Type B pancreatic cell (in vitro differentiated cells): ENCODE data around the gene POLR1G. TPM values are rescaled to one million over a fixed set of nuclear protein-coding genes. Genes with fewer than 3 reads are reported as not detected.
A peak's percentile ranks its signal among the peaks of the same experiment; 100 is the strongest.

Experiments
- DNase-seq: peaks from one replicate; pipeline ENCODE4 v3.0.0; 2021; ENCODE audit warnings: mixed read lengths; ENCODE audit not compliant: unreplicated experiment; ENCODE audit errors: extremely low spot score
- H3K27ac Mint-ChIP-seq: 2 replicates; pipeline ENCODE4 v1.8.0; 2021; ENCODE audit warnings: mild to moderate bottlenecking, mixed read lengths
- H3K27me3 Mint-ChIP-seq: 2 replicates; pipeline ENCODE4 v1.8.0; 2021; ENCODE audit warnings: mixed read lengths
- H3K36me3 Mint-ChIP-seq: 2 replicates; pipeline ENCODE4 v1.8.0; 2021; ENCODE audit warnings: mixed read lengths
- H3K4me1 Mint-ChIP-seq: one replicate; pipeline ENCODE4 v1.8.0; 2021; ENCODE audit warnings: mixed read lengths; ENCODE audit not compliant: unreplicated experiment
- H3K4me3 Mint-ChIP-seq: 2 replicates; pipeline ENCODE4 v1.8.0; 2021; ENCODE audit warnings: mild to moderate bottlenecking, mixed read lengths
- H3K9me3 Mint-ChIP-seq: 2 replicates; pipeline ENCODE4 v1.8.0; 2021; ENCODE audit warnings: mixed read lengths
- total RNA-seq: library from RNA; stranded (reverse); gene quantifications from 2 replicates; pipeline ENCODE4 v1.2.1, GENCODE V29; 2021; ENCODE audit warnings: low replicate concordance
- TF ChIP-seq, protein P1 (sequence below): fragments of 200-600 bp; sonication (generic); conservative IDR thresholded peaks from 2 replicates; pipeline ENCODE4 v1.5.0; 2021; ENCODE audit warnings: antibody characterized with exemption, mild to moderate bottlenecking

Gene POLR1G
- total RNA-seq, 1 donor from 2014 or later, result 9.5 TPM

DNA sequence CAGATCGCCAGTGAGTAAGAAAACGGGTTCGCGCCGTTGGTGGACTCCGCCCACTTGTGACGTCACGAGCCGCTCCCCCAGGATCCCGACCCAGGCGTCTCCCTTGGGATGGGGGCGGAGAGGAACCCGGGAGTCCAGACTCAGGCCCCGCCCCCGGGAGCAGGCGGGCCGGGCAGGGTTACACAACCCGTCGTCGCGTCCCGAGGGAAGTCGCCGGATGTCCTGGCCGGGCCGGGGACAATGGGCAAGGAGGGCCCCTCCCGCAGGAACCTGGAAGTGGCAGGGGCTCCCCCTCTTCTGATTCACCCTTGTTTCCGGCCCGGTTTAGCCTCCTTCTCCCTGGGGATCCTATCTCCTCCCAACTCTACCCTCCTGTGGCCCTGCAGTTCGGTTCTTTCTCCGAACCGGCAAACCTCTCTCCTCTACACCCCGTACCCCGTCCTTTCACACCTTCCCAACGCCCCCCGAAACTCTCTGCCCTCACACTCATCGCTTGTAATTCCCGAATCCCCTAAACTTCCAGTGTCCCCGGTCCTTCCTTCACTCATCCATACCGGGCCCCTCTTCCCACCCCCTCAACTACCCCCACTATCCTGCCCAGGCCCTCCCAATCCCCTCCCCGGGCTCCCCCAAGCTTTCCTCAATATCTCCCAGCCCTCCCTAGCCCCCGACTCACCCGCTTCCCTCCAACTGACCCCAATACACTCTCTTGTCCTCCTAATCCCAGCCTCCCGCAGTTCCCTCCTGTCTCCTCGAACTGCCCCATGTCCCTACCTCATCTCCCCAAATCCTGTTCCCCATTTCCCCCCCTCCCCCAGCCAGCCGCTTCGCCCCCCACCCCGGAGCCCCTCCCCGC is 37.2 kb downstream of the POLR1G start:
- Mint-ChIP-seq H3K27ac (peak overlapping the region; percentile 96), H3K27me3 (no peaks in the 10 kb centered on the region), H3K36me3 (no peaks in the 10 kb centered on the region), H3K4me1 (peaks cover 30% of the 10 kb centered on the region), H3K9me3 (no peaks in the 10 kb centered on the region), H3K4me3 (peak overlapping the region; percentile 91)
- peak; percentile 85 for DNase-seq
- TF ChIP-seq, protein P1, sequence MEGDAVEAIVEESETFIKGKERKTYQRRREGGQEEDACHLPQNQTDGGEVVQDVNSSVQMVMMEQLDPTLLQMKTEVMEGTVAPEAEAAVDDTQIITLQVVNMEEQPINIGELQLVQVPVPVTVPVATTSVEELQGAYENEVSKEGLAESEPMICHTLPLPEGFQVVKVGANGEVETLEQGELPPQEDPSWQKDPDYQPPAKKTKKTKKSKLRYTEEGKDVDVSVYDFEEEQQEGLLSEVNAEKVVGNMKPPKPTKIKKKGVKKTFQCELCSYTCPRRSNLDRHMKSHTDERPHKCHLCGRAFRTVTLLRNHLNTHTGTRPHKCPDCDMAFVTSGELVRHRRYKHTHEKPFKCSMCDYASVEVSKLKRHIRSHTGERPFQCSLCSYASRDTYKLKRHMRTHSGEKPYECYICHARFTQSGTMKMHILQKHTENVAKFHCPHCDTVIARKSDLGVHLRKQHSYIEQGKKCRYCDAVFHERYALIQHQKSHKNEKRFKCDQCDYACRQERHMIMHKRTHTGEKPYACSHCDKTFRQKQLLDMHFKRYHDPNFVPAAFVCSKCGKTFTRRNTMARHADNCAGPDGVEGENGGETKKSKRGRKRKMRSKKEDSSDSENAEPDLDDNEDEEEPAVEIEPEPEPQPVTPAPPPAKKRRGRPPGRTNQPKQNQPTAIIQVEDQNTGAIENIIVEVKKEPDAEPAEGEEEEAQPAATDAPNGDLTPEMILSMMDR, result no peak

DNA sequence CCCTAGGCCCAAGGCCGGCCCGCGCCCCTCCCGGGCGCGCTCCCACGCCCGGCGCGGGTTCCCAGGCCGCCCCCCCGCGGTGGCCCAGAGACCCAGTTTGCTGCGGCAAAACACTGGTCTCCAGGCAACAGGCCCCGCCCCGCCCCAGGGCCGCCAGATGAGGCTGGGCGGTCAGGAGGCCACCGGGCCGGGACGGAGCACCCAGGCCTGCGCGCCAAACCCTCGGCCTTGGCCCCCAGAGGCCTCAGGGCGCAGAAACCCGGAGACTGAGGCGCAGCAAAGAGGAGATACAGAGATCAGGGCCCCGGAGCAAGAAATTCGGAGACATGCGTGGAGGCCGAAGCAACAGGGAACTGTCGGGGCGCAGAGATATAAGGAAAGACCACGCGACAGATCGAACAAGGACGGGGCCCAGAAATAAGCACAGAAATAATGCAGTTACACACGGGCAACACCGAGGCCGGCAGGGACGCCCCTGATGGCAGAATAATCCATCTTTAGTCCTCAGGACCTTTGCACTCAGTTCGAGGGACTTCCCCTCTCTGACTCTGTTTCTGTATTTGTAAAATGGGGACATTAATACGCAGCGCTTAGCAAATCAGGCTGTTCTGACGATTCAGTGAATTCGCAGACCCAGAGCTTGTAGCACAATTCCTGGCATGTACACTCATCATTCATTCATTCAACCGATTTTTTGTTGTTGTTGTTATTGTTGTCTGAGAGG is 38.0 kb downstream of the POLR1G start:
- DNase-seq, result peak; percentile 90
- Mint-ChIP-seq H3K4me1 (peaks cover 36% of the 10 kb centered on the region), H3K27ac (peak overlapping the region; percentile 95), H3K36me3 (no peaks in the 10 kb centered on the region), H3K27me3 (no peaks in the 10 kb centered on the region), H3K4me3 (peak overlapping the region; percentile 91), H3K9me3 (no peaks in the 10 kb centered on the region)
- TF ChIP-seq, protein P1, result peak; percentile 17

DNA sequence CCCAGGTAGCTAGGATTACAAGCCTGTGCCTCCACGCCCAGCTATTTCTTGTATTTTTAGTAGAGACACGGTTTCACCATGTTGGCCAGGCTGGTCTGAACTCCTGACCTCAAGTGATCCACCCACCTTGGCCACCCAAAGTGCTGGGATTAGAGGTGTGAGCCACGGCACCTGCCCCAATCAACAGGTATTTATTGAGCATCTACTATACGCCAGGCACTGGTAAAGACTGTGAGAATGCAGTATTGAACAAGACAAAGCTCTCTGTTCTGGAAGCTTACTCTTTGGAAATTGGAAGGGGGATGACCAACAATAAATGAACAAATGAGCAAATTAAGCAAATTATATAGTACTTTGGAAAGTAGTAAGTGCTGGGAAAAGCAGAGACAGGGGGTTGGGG is 38.7 kb downstream of the POLR1G start:
- no peaks in the 10 kb centered on the region for H3K9me3 Mint-ChIP-seq
- peak overlapping the region; percentile 77 for H3K4me3 Mint-ChIP-seq
- peak overlapping the region; percentile 95 for H3K27ac Mint-ChIP-seq
- peaks cover 38% of the 10 kb centered on the region for H3K4me1 Mint-ChIP-seq
- no peak for DNase-seq
- H3K27me3 Mint-ChIP-seq, result no peaks in the 10 kb centered on the region
- no peaks in the 10 kb centered on the region for H3K36me3 Mint-ChIP-seq
- TF ChIP-seq, protein P1, result no peak

DNA sequence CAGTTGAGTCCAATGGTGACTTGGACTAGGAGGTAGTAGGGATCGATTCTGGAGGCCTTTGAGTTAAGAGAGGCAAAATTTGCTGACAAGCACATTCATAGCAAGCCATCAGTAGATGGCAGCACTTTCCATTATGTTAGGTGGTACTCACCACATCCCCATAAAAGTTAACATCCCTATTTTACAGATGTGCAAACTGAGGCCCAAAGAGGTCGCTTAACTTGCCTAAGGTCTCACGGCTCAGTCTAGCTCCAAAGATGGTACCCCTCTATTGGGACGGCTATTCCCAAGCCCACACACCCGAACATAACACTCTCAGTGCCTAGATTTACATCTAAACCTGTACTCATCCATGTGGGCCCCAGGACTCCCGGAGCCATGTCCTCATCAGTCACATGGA is 39.9 kb downstream of the POLR1G start:
- H3K9me3 Mint-ChIP-seq, result no peaks in the 10 kb centered on the region
- H3K27me3 Mint-ChIP-seq, result peaks cover 2% of the 10 kb centered on the region
- no peaks in the 10 kb centered on the region for H3K36me3 Mint-ChIP-seq
- no peak for DNase-seq
- H3K4me3 Mint-ChIP-seq, result peak overlapping the region; percentile 54
- TF ChIP-seq, protein P1, result peak; percentile 35
- peaks cover 37% of the 10 kb centered on the region for H3K4me1 Mint-ChIP-seq
- H3K27ac Mint-ChIP-seq, result peak overlapping the region; percentile 69

DNA sequence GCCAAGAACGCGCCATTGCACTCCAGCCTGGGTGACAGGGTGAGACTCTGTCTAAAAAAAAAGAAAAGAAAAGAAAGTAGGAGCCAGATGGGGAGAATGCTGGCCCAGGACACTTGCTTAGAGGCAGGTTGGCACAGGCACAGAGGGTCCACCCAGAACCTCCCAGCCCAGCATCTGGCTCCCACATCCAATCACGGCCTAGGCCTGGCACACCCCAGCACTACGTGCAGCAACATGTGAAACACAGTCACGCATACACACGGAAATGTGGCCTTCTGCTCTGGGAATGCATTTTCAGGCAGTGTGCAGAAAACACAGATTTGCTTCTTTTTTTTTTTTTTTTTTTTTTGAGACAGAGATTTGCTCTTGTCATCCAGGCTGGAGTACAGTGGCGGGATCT is 40.5 kb downstream of the POLR1G start:
- no peak for DNase-seq
- Mint-ChIP-seq H3K27me3 (peaks cover 4% of the 10 kb centered on the region), H3K9me3 (no peaks in the 10 kb centered on the region), H3K4me3 (no peak overlapping the region), H3K4me1 (peaks cover 43% of the 10 kb centered on the region), H3K36me3 (no peaks in the 10 kb centered on the region), H3K27ac (peak overlapping the region; percentile 87)
- TF ChIP-seq, protein P1, result no peak
